HepG2 (cell line): ENCODE measurements around the gene CHST11. TPM values are rescaled to one million over a fixed set of nuclear protein-coding genes. Genes with fewer than 3 reads are reported as not detected.

Experiments used
- ATAC-seq: fragments of 200-7000 bp; cut with Tn5 transposase; 3 replicates; pipeline ENCODE4 v1.9.1; 2020; ENCODE audit warnings: mild to moderate bottlenecking, moderate library complexity
- BruUV-seq: library from RNA; stranded (reverse); fragments of 400-500 nt; replicated peaks from 2 replicates; lab custom pipeline; 2021; lab: Mats Ljungman, UMichigan
- CTCF ChIA-PET: fragments of 300-600 bp; formaldehyde crosslinking; extraction: SDS; loops from one replicate; lab custom pipeline; 2021; ENCODE audit warnings: low total read pairs, inconsistent platforms, low intra/inter-chr PET ratio; lab: Yijun Ruan, JAX
- POLR2A ChIA-PET: fragments of 350-600 bp; sonication (Branson Sonifier 250); formaldehyde crosslinking; loops from one replicate; lab custom pipeline; 2020; ENCODE audit warnings: antibody characterized with exemption, inconsistent platforms; lab: Yijun Ruan, JAX
- DNase-seq: peaks from one replicate; pipeline ENCODE4 v3.0.0-alpha.2; 2015; ENCODE audit warnings: low spot score
- FAIRE-seq: peaks from 3 replicates; lab custom pipeline; 2011; peaks lifted over from hg19 to GRCh38; lab: Jason Lieb, UNC
- H2AFZ ChIP-seq: one replicate; pipeline ENCODE4 v1.6.1; 2011; ENCODE audit warnings: low read length, inconsistent platforms
- H3K27ac ChIP-seq: fragments of 300-600 bp; 3 replicates; pipeline ENCODE4 v1.8.0; 2011; ENCODE audit warnings: mixed run types, mild to moderate bottlenecking, mixed read lengths, low read length, inconsistent platforms; ENCODE audit not compliant: insufficient read depth; ENCODE audit errors: extremely low read length
- H3K27me3 ChIP-seq, 2 experiments: fragments of 200-600 bp in 1 of 2; 2 replicates in 1 of 2; 3 replicates in 1 of 2; pipeline versions ENCODE4 v1.6.0 to v1.8.0; 2011; ENCODE audit warnings: low read length in 2 of 2, mild to moderate bottlenecking in 2 of 2, moderate library complexity in 2 of 2, inconsistent platforms in 1 of 2; ENCODE audit not compliant: insufficient read depth in 2 of 2, control insufficient read depth in 1 of 2
- H3K36me3 ChIP-seq, 2 experiments: fragments of 200-600 bp in 1 of 2; replicated peaks in 1 of 2; 2 replicates in 1 of 2; 3 replicates in 1 of 2; pipeline versions ENCODE4 v1.5.1 to v1.8.0; 2011; ENCODE audit warnings: low read length in 2 of 2, inconsistent platforms in 1 of 2; ENCODE audit not compliant: insufficient read depth in 2 of 2, control insufficient read depth in 1 of 2
- H3K4me1 ChIP-seq: 2 replicates; pipeline ENCODE4 v1.5.1; 2012; ENCODE audit warnings: low read length, inconsistent platforms; ENCODE audit not compliant: insufficient read depth
- H3K4me2 ChIP-seq: 2 replicates; pipeline ENCODE4 v1.6.0; 2011; ENCODE audit warnings: low read depth, low read length, inconsistent platforms
- H3K4me3 ChIP-seq, 3 experiments: fragments of 200-600 bp in 1 of 3; sonication (generic), shearing (Covaris generic) in 1 of 3; replicated peaks in 1 of 3; 2 replicates each; pipeline ENCODE4 v1.5.1; 2011 to 2016; ENCODE audit warnings: low read length in 3 of 3, inconsistent platforms in 2 of 3, low read depth in 2 of 3, mild to moderate bottlenecking in 2 of 3, control low read depth in 1 of 3, mixed read lengths in 1 of 3; ENCODE audit not compliant: insufficient read depth in 1 of 3
- H3K79me2 ChIP-seq: one replicate; pipeline ENCODE4 v1.6.1; 2011; ENCODE audit warnings: low read length, inconsistent platforms; ENCODE audit not compliant: insufficient read depth
- H3K9ac ChIP-seq: 2 replicates; pipeline ENCODE4 v1.6.0; 2011; ENCODE audit warnings: mild to moderate bottlenecking, low read depth, low read length, inconsistent platforms; ENCODE audit not compliant: insufficient read depth
- H3K9me3 ChIP-seq: 2 replicates; pipeline ENCODE4 v1.5.1; 2012; ENCODE audit warnings: mild to moderate bottlenecking, low read length
- H4K20me1 ChIP-seq: 2 replicates; pipeline ENCODE4 v1.6.0; 2011; ENCODE audit warnings: inconsistent platforms, mild to moderate bottlenecking, low read length, moderate library complexity; ENCODE audit not compliant: insufficient read depth
- ARID3A ChIP-seq: IDR thresholded peaks from 2 replicates; pipeline ENCODE4 v1.6.1; 2012; ENCODE audit warnings: low read depth, low read length, improper control_type of control experiment
- NR2F1 ChIP-seq, 2 experiments: fragments of 450-650 bp in 1 of 2; formaldehyde crosslinking in 1 of 2; IDR thresholded peaks; 2 replicates each; pipeline versions ENCODE4 v1.5.0 to v1.6.1; 2016 to 2020; ENCODE audit warnings: mild to moderate bottlenecking in 1 of 2, missing compliant biosample characterization in 1 of 2, missing genetic modification reagents in 1 of 2, moderate library complexity in 1 of 2
- POLR2AphosphoS5 ChIP-seq: IDR thresholded peaks from 2 replicates; pipeline ENCODE4 v1.6.1; 2012; ENCODE audit warnings: low read depth, low read length
- RXRA ChIP-seq: sonication (generic); formaldehyde crosslinking; IDR thresholded peaks from 2 replicates; pipeline ENCODE4 v1.5.1; 2020; ENCODE audit warnings: missing genetic modification reagents
- SSRP1 ChIP-seq: IDR thresholded peaks from 2 replicates; pipeline ENCODE4 v1.6.1; 2016; ENCODE audit warnings: control low read depth
- WIZ ChIP-seq: sonication (generic); formaldehyde crosslinking; IDR thresholded peaks from 2 replicates; pipeline ENCODE4 v1.5.1; 2020; ENCODE audit warnings: mild to moderate bottlenecking, missing genetic modification reagents
- ZMYM3 ChIP-seq: sonication (generic); formaldehyde crosslinking; IDR thresholded peaks from 2 replicates; pipeline ENCODE4 v1.5.1; 2020; ENCODE audit warnings: mild to moderate bottlenecking, missing genetic modification reagents
- ZNF138 ChIP-seq: sonication (generic); formaldehyde crosslinking; IDR thresholded peaks from 2 replicates; pipeline ENCODE4 v1.5.0; 2020; ENCODE audit warnings: mild to moderate bottlenecking, low read depth, missing genetic modification reagents
- ZNF615 ChIP-seq: sonication (generic); formaldehyde crosslinking; IDR thresholded peaks from 2 replicates; pipeline ENCODE4 v1.5.0; 2020; ENCODE audit warnings: mild to moderate bottlenecking, missing genetic modification reagents, borderline replicate concordance
- whole genome bisulfite sequencing: methylation state at CpG from one replicate; pipeline ENCODE4 v1.1.6; 2017; ENCODE audit warnings: low lambda C conversion rate; 5-methylcytosine and 5-hydroxymethylcytosine counted together
- in situ Hi-C: cut with HindIII; loops from 2 replicates; pipeline ENCODE4 v1.10.0; 2017; ENCODE audit warnings: low pct_unique_long_range_greater_than_20kb; ENCODE audit not compliant: extremely low pct_ligation_motif_present
- intact Hi-C: fragments of 100-400 bp; cut with micrococcal nuclease; formaldehyde crosslinking; loops from one replicate; pipeline ENCODE4 v1.10.0; 2022; ENCODE audit not compliant: unreplicated experiment
- polyA plus RNA-seq, 8 experiments: library from polyadenylated mRNA; depleted of rRNA in 3 of 8; stranded (reverse) in 7 of 8; unstranded in 1 of 8; fragments of >200 nt; fragmentation: Illumina TruSeq in 4 of 8; extraction: Trizol in 4 of 8; gene quantifications; 2 replicates each; pipeline versions ENCODE4 v1.2.1 to v1.2.3, GENCODE V29; 2011 to 2016; ENCODE audit warnings: low read depth in 4 of 8, missing spikeins in 1 of 8, mixed read lengths in 1 of 8; ENCODE audit not compliant: insufficient read depth in 1 of 8
- total RNA-seq, 5 experiments: library from RNA; depleted of rRNA; stranded (reverse); fragments of >200 nt; fragmentation: Illumina TruSeq; extraction: Trizol; gene quantifications; 2 replicates each; pipeline ENCODE4 v1.2.3, GENCODE V29; 2016; ENCODE audit warnings: low read depth in 1 of 5

Gene CHST11
- total and polyA plus RNA-seq, 2 of the 13 experiments (the other 11 are each of a cell fraction or from before 2014, with no cell fraction given), result 0.15 TPM; not detected in 1

GRCh38 chr12:104460041-104460719 lies 3.4 kb downstream of the CHST11 start (continued):
- TF ChIP-seq ZNF138 (CRISPR knock-in tag), result no peak
- no peak for TF ChIP-seq ZNF615 (CRISPR knock-in tag)

- in situ Hi-C loops, result no loop called here
- POLR2A ChIA-PET, result no interaction called here
- WGBS, result 0% methylated on average over 5 of the region's 5 CpGs
- CTCF ChIA-PET, result no interaction called here
- no peak overlapping the region for H3K4me3 ChIP-seq
- no peaks in the 10 kb centered on the region for H3K9me3 ChIP-seq
- no peak overlapping the region for H3K4me2 ChIP-seq
- no peak overlapping the region for H2AFZ ChIP-seq
- H3K4me1 ChIP-seq, result no peaks in the 10 kb centered on the region
- FAIRE-seq (no peak), DNase-seq (no peak)
- no peaks in the 10 kb centered on the region for H4K20me1 ChIP-seq
- no peak overlapping the region for H3K27ac ChIP-seq
- no TSS peak for BruUV-seq
- peaks cover 7 to 43% of the 10 kb centered on the region in 2 experiments; a peak in 4 of 5 replicates for H3K27me3 ChIP-seq
- H3K36me3 ChIP-seq, result no peaks in the 10 kb centered on the region
- no peaks in the 10 kb centered on the region for H3K79me2 ChIP-seq
- TF ChIP-seq WIZ (no peak), NR2F1 (CRISPR knock-in tag; IDR thresholded peaks at IDR 0.05) (no peak), ZMYM3 (no peak), SSRP1 (no peak), RXRA (CRISPR knock-in tag) (no peak), ARID3A (no peak), POLR2AphosphoS5 (no peak)
- TF ChIP-seq, all 625 proteins: peak for 0
- intact Hi-C loops, result no loop called here
- no peak for ATAC-seq
- H3K9ac ChIP-seq, result no peak overlapping the region
Measured at GRCh38 chr12:104460973-104461698, 4.4 kb downstream of the CHST11 start.
